NCI-H69 (cell line): ENCODE data around the gene GNA12.
"Not testable (repeated sequence)": the region's sequence is repeated elsewhere in the genome, so short reads cannot be mapped to it uniquely, and the experiment has no call there.

Experiments
- DNase-seq: peaks from one replicate; lab custom pipeline; 2025; lab: John Stamatoyannopoulos, UW

The GNA12 gene

GRCh38 chr7:2713370-2713769, 130.7 kb downstream of the GNA12 start:
- peak; percentile 15 for DNase-seq

- no peak for DNase-seq
These were observed 132.0 kb downstream of the GNA12 start for GRCh38 chr7:2711895-2712675.

DNA sequence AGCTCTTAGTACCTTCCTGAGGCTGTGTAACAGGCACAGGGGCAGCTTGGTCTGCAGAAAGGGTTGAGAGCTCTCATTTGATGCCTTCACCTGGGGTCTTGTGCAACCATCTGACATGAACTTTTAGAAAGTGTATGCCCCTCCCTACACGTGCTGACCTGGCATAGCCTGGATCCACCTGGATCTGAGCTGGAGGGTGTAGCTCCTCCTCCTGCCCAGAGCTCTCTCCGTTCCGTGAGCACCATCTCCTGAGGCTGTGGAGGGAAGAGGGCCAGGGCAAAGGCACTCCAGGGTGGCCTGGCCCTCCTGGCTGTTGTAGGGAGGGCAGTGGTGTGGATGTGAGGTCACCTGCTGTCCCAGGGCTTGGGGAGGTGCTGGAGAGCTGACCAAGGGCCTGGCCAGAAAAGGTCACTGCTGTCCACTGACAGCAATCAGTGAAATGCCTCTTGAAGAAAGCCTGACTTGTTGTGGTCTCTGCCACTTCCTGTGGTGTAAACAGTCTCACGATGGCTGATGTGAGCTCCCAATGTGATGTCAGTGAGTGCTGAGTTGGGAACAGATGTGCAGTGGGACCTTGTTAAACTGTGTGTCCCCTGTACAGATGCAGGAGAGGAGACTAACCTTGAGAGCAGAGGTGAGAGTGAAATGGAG, 133.1 kb downstream of the GNA12 start:
- no peak for DNase-seq

- no peak for DNase-seq
These were observed 133.8 kb downstream of the GNA12 start for GRCh38 chr7:2710286-2710655.

DNA sequence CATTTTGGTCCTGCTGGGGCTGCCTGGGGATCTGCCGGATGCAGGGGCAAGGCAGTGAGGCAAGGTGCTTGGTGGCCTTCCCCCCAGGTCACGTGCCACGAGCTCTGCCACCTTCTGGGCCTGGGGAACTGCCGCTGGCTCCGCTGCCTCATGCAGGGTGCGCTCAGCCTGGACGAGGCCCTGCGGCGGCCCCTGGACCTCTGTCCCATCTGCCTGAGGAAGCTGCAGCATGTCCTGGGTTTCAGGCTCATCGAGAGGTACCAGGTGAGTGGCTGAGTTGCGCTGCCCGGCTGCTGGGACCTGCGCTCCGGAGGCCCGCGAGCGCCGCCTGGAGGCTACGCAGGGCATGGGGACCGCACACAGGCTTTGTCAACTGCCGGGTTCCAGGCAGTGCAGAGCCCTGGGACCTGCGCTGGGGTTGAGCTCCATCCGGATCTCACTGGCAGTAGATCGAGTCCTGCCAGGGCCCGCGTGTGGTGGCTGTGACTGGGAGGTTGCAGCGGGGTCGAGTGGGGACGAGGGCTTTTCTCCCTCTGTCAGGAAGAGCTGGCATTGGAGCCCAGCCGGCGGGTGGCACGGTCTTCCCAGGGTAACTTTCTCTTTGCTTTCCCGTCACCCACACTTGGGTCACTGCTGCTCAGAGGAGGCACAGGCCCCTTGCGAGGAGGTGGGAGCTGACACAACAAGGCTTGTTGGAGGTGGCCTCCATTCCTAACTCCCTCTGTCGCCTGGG, 134.4 kb downstream of the GNA12 start:
- peak; percentile 60 for DNase-seq

DNA sequence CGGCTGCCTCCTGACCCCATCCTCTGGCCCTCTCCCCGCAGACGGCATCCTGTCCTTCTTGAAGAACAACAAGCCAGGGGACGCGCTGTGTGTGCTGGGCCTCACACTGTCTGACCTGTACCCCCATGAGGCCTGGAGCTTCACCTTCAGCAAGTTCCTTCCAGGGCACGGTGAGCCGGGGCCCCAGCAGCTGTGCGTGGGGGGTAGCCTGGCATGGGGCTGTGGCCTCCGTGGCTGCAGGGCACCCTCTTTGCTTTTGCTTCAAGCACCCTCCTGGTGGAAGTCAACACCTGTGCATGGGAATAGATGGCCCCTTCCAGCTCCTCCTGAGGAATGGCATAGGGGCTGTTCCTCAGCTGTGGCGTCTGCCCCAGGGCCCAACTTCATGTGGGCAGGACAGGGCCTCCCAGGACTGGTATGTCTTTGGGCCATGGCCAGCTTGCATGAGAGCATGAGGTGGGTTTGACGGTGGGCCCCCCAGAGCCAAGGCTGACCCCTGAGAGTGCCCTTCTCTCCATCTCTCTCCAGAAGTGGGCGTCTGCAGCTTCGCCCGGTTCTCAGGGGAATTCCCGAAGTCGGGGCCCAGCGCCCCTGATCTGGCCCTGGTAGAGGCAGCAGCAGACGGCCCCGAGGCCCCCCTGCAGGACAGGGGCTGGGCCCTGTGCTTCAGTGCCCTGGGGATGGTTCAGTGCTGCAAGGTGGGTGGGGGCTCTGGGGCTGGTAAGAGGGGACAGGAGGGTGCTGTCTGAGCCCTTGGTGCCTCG, 135.4 kb downstream of the GNA12 start:
- DNase-seq: no peak

GRCh38 chr7:2708041-2708440, 136.1 kb downstream of the GNA12 start:
- no peak for DNase-seq

GRCh38 chr7:2707481-2707880, 136.6 kb downstream of the GNA12 start:
- peak; percentile 37 for DNase-seq

- DNase-seq: no peak
These were observed 137.4 kb downstream of the GNA12 start for GRCh38 chr7:2706685-2707126.

DNA sequence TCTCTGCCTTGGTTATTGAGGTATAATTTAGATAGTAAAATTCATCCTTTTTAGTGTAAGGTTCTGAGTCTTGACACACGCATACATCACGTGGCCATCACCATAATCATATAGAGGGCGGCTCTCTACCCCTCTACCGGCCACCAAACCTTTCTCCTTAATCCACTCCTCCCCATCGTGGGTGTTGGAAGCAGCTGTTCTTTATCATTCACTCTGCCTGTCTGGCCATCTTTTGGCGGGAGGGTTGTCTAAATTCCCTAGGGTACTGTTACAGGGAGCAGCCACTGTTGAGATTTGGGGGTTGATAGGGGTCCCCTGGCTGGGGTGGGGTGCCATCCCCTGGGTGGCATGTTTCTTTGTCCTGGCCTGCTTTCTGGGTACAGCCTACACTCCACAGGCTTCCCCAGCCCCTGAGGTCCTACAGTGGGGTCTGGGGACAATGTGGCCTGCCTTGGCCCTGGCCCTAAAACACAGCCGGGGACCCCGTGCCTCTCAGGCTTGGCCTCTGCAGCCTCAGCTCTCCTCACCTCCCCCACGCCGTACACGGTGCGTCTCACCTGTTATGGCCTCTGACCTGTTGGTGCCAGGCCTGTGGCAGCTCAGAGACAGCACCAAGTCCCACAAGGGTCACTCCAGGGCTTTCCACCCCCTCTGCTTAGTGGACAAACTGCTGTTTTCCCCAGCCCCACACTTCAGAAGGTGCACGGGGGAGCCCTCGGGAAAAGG, 138.6 kb downstream of the GNA12 start:
- DNase-seq: no peak

GRCh38 chr7:2702594-2702957, 141.5 kb downstream of the GNA12 start:
- no peak for DNase-seq

DNA sequence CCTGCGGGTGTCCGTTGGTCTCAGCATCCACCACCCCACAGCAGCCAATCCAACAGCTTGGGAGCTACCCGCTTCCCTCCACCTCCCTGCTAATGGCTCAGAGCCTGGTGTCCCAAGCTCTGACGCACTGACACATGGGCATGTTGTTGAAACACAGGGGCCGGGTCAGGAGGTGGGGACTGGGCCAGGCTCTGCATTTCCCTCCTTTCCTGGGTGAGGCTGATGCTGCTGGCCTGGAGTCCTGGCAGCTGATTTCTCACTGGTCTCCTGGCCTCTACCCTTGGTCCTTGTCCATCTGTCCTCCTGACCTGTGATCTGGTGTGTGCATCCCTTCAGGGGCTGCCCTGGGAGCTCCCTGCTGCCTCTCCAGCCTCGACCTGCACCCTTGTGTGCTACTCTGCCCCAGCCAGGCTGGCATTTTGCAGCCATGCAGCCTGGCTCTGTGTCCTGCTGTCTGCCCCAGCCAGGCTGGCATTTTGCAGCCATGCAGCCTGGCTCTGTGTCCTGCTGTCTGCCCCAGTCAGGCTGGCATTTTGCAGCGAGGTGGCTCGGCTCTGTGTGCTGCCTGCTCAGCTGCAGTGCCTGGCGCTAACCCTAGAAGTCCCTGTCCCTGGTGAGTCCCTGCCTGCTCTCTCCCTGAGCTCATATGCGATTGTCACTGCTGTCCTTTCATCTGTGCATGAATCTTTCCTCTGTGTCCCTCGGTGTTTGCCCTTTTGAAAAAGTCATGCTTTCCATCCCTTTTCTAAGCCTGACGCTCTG, 142.1 kb downstream of the GNA12 start:
- DNase-seq: no peak

DNA sequence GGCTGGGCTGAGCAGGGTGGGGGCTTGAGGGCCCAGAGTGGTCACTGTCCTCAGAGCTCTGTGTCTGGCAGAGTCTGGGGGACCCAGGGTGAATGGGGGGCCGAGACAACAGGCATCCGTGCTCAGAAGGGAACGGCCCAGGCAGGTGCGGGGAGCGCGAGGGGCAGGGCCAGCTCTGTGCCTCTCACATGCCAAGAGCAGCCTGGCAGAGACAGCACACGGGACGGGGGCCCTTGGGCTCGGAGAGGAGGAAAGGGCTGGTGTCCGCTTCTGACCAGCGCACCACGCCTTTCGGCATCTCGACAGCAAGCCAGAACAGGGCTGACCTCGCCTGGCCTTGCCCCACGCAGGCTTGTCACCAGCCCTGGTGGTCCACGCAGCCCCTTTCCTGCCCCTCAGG, 142.7 kb downstream of the GNA12 start:
- DNase-seq: no peak

GRCh38 chr7:2700141-2700850, 143.8 kb downstream of the GNA12 start:
- DNase-seq: no peak

- DNase-seq: no peak
These were observed 144.9 kb downstream of the GNA12 start for GRCh38 chr7:2699289-2699620.

DNA sequence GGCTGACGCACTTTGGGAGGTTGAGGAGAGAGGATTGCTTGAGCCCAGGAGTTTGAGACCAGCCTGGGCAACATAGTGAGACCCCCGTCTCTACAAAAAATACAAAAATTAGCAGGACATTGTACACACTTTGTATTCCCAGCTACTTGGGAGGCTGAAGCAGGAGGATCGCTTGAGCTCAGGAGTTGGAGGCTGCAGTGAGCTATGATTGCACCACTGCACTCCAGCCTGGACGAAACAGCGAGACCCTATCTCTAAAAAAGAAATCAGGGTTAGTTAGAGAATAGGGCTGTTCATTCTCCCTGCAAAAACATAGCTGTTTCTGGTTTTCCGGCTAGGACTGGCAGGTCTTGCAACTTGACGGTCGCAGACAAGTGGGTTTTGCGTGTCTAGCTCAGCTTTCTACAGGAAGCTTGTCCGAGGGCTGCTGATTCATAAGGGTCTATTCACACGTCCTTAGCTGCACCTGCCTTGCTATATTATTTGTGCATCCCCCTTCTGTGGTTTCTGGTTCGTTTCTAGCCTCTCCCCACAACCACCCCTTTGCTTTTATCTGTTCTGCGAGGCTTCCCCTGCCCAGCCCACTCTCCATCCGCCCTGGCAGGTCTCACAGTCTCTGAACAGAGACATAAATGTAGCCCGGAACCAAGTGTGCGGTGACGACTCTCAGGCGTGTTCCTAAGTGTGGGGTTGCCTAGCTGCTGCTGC, 145.4 kb downstream of the GNA12 start:
- peak; percentile 35 for DNase-seq

GRCh38 chr7:2694122-2694436, 150.0 kb downstream of the GNA12 start:
- DNase-seq: not testable (repeated sequence)

- DNase-seq: not testable (repeated sequence)
These were observed 150.5 kb downstream of the GNA12 start for GRCh38 chr7:2693420-2694121.

- no peak for DNase-seq
These were observed 151.6 kb downstream of the GNA12 start for GRCh38 chr7:2692543-2692942.
